Measurements from ENCODE around the gene ANAPC13. TPM values are rescaled to one million over a fixed set of nuclear protein-coding genes. Genes with fewer than 3 reads are reported as not detected.

ANAPC13 gene, protein sequence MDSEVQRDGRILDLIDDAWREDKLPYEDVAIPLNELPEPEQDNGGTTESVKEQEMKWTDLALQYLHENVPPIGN
- total RNA-seq = 62.9 and 67.5 TPM in 2 replicates

DNA sequence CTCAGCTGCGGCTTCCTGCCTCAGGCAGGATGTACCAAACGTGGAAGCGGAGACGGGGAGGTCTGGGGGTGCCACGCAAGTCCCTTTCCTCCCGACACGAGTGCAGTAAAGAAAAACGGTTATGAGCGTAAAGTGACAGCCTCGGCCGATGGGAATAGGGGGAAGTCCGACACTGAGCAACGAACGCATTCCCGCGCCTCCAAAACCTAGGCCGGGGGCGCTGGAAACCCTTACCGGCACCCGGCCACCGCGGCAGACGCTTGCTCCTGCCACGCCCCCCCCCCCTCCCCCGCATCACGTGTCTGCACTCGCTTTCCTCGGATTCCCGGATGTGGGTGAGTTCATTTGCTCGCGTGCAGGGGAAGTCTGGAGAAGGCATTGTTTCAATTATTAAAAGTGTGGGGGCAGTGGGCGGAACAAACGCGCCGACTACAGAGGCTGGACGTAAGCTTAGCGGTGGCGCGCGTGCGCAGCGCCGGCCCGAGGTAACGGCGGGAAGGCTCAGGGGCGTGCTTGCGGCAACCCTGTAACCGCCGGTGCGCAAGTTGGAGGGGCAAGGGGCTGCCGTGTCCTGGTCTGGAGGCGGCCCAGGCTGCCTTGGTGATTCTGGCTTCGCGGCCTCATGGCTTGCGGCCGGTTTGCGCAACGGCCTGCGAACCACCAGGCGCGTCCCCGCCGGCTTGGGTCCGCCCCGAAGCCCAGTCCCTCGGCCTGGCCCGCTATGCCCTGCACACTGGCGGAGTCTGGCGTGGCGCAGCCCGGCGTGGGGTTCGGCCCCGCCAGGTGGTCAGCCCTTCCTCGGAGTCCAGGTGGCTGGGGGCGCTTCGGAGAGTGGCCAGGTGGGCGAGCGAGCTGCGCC lies at the start of gene ANAPC13, which contains the start of gene CEP63:
Gene ANAPC13 (minus strand): TSS at position 268 of the 859 bp plus-strand sequence. CDS start 3,081 bp downstream, outside the sequence.
Gene CEP63 (plus strand): TSS at position 340 of the 859 bp plus-strand sequence. CDS start 9,264 bp downstream, outside the sequence.

Other genes with a start within 250 kb of the ANAPC13 start
- 71.1 and 74.6 TPM in 2 replicates for gene RYK, start 235.1 kb downstream of the ANAPC13 start, total RNA-seq
- 112 and 300 TPM in 2 replicates for gene AMOTL2, start 111.5 kb downstream of the ANAPC13 start, total RNA-seq
- gene CEP63, start 72 bp upstream of the ANAPC13 start, total RNA-seq = 7.9 and 10.6 TPM in 2 replicates
- not detected in 2 replicates for gene KY, start 165.0 kb upstream of the ANAPC13 start, total RNA-seq